WI38 (cell line): ENCODE measurements around the gene DAZAP2.
"Not testable (repeated sequence)": the region's sequence is repeated elsewhere in the genome, so short reads cannot be mapped to it uniquely, and the experiment has no call there.

Experiments used
- H3K4me3 ChIP-seq: 2 replicates; pipeline ENCODE4 v1.5.1; 2011; ENCODE audit warnings: low read depth, mild to moderate bottlenecking, control low read depth, low read length
- CTCF ChIP-seq: IDR thresholded peaks from 2 replicates; pipeline ENCODE4 v1.5.1; 2012; ENCODE audit warnings: low read depth, mild to moderate bottlenecking, control low read depth, low read length

The DAZAP2 gene

GRCh38 chr12:51270951-51271518, 32.4 kb downstream of the DAZAP2 start:
- H3K4me3 ChIP-seq: peak overlapping the region; percentile 66
- TF ChIP-seq CTCF: no peak

GRCh38 chr12:51272810-51273209, 34.2 kb downstream of the DAZAP2 start:
- not testable (repeated sequence) for H3K4me3 ChIP-seq

- TF ChIP-seq CTCF: no peak
- no peak overlapping the region for H3K4me3 ChIP-seq
These were observed 36.5 kb downstream of the DAZAP2 start for GRCh38 chr12:51275088-51275487.

GRCh38 chr12:51281202-51281924, 42.7 kb downstream of the DAZAP2 start:
- H3K4me3 ChIP-seq: no peak overlapping the region
- TF ChIP-seq CTCF: no peak

- H3K4me3 ChIP-seq: no peak overlapping the region
- TF ChIP-seq CTCF: no peak
These were observed 47.2 kb downstream of the DAZAP2 start for GRCh38 chr12:51285843-51286242.

- not testable (repeated sequence) for H3K4me3 ChIP-seq
These were observed 53.2 kb downstream of the DAZAP2 start for GRCh38 chr12:51291603-51292513.
